Measurements from ENCODE around the gene FOXP1.

Gene FOXP1

DNA sequence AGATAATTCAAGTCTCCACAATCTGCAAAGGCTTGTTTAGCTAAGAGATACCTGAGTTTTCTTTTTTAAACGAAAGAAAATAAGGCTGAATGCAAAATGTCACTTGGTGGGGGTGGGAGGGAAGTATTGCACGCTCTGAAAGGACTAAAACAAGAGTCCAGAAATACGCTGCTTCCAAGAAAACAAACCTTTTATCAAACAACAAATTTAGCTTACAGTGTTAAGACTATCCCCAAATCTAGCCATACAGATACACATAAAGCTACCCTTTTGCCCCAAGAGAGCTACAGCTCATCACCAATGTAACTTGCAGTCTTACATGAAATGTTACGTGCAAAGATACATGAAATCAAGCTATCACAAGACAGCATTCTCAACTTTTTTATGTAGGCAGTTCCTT, 522.5 kb downstream of the FOXP1 start:
- TF ChIP-seq, protein P1, sequence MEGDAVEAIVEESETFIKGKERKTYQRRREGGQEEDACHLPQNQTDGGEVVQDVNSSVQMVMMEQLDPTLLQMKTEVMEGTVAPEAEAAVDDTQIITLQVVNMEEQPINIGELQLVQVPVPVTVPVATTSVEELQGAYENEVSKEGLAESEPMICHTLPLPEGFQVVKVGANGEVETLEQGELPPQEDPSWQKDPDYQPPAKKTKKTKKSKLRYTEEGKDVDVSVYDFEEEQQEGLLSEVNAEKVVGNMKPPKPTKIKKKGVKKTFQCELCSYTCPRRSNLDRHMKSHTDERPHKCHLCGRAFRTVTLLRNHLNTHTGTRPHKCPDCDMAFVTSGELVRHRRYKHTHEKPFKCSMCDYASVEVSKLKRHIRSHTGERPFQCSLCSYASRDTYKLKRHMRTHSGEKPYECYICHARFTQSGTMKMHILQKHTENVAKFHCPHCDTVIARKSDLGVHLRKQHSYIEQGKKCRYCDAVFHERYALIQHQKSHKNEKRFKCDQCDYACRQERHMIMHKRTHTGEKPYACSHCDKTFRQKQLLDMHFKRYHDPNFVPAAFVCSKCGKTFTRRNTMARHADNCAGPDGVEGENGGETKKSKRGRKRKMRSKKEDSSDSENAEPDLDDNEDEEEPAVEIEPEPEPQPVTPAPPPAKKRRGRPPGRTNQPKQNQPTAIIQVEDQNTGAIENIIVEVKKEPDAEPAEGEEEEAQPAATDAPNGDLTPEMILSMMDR (IDR thresholded peaks at IDR 0.05): no peak
- Histone ChIP-seq H3K4me3 (ENCODE audit: low read depth, low read length) (no peak overlapping the region), H3K27ac (no peak overlapping the region), H3K4me2 (ENCODE audit: low read length) (no peak overlapping the region), H3K27me3 (ENCODE audit: control insufficient read depth, insufficient read depth, low read length) (no peaks in the 10 kb centered on the region), H3K36me3 (ENCODE audit: control insufficient read depth, insufficient read depth, low read length) (no peaks in the 10 kb centered on the region), H2AFZ (no peak overlapping the region), H3K4me1 (no peaks in the 10 kb centered on the region), H3K9ac (no peak overlapping the region), H3K79me2 (no peaks in the 10 kb centered on the region), H3K9me3 (ENCODE audit: control insufficient read depth, low read length) (no peaks in the 10 kb centered on the region)

DNA sequence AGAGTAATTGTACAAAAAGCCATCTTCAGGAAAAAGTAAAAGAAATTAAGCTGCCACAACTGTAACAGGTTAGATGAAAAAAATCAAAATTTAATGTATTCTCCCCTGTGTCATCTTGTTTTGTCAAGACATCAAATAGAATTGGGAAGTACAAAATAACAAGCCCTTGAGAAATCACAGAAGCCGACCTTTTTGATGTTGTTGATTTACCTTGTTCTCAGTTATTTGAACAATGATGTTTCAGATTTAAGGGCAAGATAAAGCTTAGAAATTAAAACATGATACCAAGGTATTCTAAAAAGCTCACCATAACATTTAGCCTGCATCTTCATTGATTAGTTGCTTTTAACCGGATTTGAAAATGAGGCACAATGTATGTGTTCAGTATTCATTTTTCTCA, 523.0 kb downstream of the FOXP1 start:
- H3K27me3 ChIP-seq (ENCODE audit: control insufficient read depth, insufficient read depth, low read length): no peaks in the 10 kb centered on the region
- no peak overlapping the region for H2AFZ ChIP-seq
- H3K36me3 ChIP-seq (ENCODE audit: control insufficient read depth, insufficient read depth, low read length): no peaks in the 10 kb centered on the region
- no peak overlapping the region for H3K9ac ChIP-seq
- no peak overlapping the region for H3K27ac ChIP-seq
- H3K4me1 ChIP-seq: no peaks in the 10 kb centered on the region
- no peak overlapping the region for H3K4me3 ChIP-seq (ENCODE audit: low read depth, low read length)
- H3K4me2 ChIP-seq (ENCODE audit: low read length): no peak overlapping the region
- no peaks in the 10 kb centered on the region for H3K79me2 ChIP-seq
- H3K9me3 ChIP-seq (ENCODE audit: control insufficient read depth, low read length): no peaks in the 10 kb centered on the region
- TF ChIP-seq, protein P1 (IDR thresholded peaks at IDR 0.05): no peak

DNA sequence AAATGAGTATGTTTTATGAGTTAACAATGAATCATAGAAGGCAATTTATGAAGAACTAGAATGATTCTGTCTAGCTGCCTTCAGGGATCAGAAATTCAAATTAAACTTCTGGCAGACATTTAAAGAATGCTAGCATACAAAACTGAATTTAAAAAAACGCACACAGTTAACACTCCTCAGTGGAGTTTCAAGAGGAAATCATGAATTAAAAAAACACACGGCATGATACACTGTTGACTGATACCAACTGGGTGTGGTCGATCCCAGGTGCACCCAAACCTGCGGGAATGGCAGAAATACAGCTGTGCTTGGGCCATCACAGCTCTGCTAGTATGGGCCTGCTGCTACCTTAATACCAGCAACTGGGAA, 526.0 kb downstream of the FOXP1 start:
- H3K79me2 ChIP-seq: peaks cover 2% of the 10 kb centered on the region
- no peaks in the 10 kb centered on the region for H3K4me1 ChIP-seq
- TF ChIP-seq, protein P1 (IDR thresholded peaks at IDR 0.05): no peak
- no peaks in the 10 kb centered on the region for H3K36me3 ChIP-seq (ENCODE audit: control insufficient read depth, insufficient read depth, low read length)
- H2AFZ ChIP-seq: no peak overlapping the region
- no peak overlapping the region for H3K4me2 ChIP-seq (ENCODE audit: low read length)
- H3K9ac ChIP-seq: no peak overlapping the region
- H3K27ac ChIP-seq: no peak overlapping the region
- no peaks in the 10 kb centered on the region for H3K9me3 ChIP-seq (ENCODE audit: control insufficient read depth, low read length)
- no peaks in the 10 kb centered on the region for H3K27me3 ChIP-seq (ENCODE audit: control insufficient read depth, insufficient read depth, low read length)
- no peak overlapping the region for H3K4me3 ChIP-seq (ENCODE audit: low read depth, low read length)

DNA sequence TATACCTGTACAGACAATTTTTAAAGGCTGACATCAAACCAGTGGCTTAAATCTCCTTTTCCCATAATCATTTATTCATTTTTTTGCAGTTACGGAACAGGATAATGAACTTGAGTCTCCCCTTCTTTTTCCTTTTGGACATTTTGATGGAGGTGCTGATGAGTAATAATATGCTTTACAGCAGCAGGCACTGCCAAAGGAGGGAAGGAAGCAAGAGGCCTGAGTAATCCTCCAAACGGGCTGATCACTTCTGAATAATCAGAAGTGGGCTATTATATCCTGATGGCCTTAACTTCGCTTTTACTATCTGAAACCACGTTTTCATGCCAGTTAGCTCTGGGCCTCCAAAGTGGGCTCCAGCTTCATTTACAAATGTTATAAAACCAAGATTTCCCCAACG, 527.2 kb downstream of the FOXP1 start:
- no peaks in the 10 kb centered on the region for H3K9me3 ChIP-seq (ENCODE audit: control insufficient read depth, low read length)
- TF ChIP-seq, protein P1 (IDR thresholded peaks at IDR 0.05): no peak
- H3K9ac ChIP-seq: no peak overlapping the region
- peak overlapping the region; percentile 47 for H3K27ac ChIP-seq
- no peak overlapping the region for H3K4me3 ChIP-seq (ENCODE audit: low read depth, low read length)
- no peaks in the 10 kb centered on the region for H3K27me3 ChIP-seq (ENCODE audit: control insufficient read depth, insufficient read depth, low read length)
- peaks cover 2% of the 10 kb centered on the region for H3K79me2 ChIP-seq
- H3K4me1 ChIP-seq: no peaks in the 10 kb centered on the region
- no peaks in the 10 kb centered on the region for H3K36me3 ChIP-seq (ENCODE audit: control insufficient read depth, insufficient read depth, low read length)
- H2AFZ ChIP-seq: no peak overlapping the region
- H3K4me2 ChIP-seq (ENCODE audit: low read length): no peak overlapping the region

DNA sequence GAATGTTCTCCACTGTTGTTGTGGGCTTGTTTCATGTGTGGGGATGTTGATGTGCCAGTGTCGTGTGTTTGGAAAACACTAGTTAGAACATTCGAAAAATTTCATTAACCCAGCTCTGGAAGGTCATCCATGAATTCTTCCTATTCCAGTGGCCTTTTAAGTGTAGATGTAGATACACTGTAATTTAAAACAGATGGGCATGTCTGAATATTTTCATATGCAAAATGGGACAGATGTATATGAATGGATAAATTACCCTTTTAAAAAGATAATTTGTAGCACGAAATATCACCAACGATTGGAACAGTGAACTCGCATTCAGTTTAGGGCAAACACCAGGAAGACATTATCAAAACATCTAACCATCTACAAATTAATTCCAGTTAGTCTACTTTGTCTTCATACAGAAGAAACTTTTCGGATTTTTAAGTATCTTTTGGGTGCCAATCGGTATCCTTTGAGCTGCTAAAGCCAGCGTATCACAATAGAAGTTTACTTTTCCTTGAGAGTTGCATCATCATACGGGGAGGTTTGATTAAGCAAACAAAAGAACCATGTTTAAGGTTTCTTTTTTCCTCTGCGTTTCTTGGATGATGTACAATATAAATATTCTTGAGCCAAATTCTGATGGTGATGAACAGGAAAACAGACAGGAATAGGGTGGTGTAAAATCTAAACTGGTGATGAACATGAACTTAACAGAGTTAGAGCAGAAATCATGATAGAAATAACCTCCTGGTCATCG, 528.1 kb downstream of the FOXP1 start:
- H3K9me3 ChIP-seq (ENCODE audit: control insufficient read depth, low read length): no peaks in the 10 kb centered on the region
- peaks cover 2% of the 10 kb centered on the region for H3K79me2 ChIP-seq
- no peaks in the 10 kb centered on the region for H3K27me3 ChIP-seq (ENCODE audit: control insufficient read depth, insufficient read depth, low read length)
- no peaks in the 10 kb centered on the region for H3K4me1 ChIP-seq
- no peaks in the 10 kb centered on the region for H3K36me3 ChIP-seq (ENCODE audit: control insufficient read depth, insufficient read depth, low read length)
- TF ChIP-seq, protein P1 (IDR thresholded peaks at IDR 0.05): no peak
- H3K9ac ChIP-seq: no peak overlapping the region
- no peak overlapping the region for H3K4me3 ChIP-seq (ENCODE audit: low read depth, low read length)
- no peak overlapping the region for H3K4me2 ChIP-seq (ENCODE audit: low read length)
- no peak overlapping the region for H3K27ac ChIP-seq
- H2AFZ ChIP-seq: no peak overlapping the region

All from parathyroid adenoma (tissue), 2 donors.